LNCAP (cell line): ENCODE data around the gene C16orf96.
A peak's percentile ranks its signal among the peaks of the same experiment; 100 is the strongest.

Experiments
- TF ChIP-seq, protein P1 (sequence below): fragments of 450-650 bp; IDR thresholded peaks from 2 replicates; pipeline ENCODE4 v1.5.1; 2017; ENCODE audit warnings: mild to moderate bottlenecking

Gene C16orf96

DNA sequence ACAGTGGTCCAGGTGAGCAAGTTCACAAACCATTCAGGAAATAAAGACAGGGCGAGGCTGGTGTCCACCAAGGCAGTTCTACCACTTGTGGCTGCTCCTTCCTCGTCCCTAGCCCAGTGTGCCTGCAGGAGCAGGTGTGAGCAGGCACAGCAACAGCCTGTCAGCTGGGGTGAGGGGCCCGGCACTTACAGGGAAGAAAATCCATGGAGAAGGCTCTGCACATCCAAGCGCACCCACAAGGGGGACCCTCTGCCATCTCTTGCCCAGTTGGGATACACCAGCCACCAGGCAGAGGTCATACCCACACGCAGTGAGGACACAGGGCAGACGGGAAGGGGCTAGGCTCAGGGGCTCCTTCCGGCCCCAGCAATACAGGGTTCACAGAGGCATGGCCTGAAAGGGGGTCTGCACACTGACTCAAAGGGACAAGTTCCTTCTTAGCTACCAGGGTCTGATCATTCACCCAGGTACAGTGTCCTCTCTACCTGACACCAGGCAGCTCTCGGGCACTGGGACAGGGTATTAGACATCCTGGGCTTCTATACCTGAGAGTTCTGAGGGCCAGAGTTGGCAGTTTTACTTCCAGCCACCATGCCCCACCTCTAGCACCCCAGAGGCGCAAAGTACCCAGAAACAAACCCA is 44.6 kb upstream of the C16orf96 start:
- TF ChIP-seq, protein P1, sequence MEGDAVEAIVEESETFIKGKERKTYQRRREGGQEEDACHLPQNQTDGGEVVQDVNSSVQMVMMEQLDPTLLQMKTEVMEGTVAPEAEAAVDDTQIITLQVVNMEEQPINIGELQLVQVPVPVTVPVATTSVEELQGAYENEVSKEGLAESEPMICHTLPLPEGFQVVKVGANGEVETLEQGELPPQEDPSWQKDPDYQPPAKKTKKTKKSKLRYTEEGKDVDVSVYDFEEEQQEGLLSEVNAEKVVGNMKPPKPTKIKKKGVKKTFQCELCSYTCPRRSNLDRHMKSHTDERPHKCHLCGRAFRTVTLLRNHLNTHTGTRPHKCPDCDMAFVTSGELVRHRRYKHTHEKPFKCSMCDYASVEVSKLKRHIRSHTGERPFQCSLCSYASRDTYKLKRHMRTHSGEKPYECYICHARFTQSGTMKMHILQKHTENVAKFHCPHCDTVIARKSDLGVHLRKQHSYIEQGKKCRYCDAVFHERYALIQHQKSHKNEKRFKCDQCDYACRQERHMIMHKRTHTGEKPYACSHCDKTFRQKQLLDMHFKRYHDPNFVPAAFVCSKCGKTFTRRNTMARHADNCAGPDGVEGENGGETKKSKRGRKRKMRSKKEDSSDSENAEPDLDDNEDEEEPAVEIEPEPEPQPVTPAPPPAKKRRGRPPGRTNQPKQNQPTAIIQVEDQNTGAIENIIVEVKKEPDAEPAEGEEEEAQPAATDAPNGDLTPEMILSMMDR, result peak; percentile 43; the same call in 1 of the 2 replicates

GRCh38 chr16:4512473-4512872 is 43.7 kb upstream of the C16orf96 start:
- TF ChIP-seq, protein P1, result no peak

DNA sequence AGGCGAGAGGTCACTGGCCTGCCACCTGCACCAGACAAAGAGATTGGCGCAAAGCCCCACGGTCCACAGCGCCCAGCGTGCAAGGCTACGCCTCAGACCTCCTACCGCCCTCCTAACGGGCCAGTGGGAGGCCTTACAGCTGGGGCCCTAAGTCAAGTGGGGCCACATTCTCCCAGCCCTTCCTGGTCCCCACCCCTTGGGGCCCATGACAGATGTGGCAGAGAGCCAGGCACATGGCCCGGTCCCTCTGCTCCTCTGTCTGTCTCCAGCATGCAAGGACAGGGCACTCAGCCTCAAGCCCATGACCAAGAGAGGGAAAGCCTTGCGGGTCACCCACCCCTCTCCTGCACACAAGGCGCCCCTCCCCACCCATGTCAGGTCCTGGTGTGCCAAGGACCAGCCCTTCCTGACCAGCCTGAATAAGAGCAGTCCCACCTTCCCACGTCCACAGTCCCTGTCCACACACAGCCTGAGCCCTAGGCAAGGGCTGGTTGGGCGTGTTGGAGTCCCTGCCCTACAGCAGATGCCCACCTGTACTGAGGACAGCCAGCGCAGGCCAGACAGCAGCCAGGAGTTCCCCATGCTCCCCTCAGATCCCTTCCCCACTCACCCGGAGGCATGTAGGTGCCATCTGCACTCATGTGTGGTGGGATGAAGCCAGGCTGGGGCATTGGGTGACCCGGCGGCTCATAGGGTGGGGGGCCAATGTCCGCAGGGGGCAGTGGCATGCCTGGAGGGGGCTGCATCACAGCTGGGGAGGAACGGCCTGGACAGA is 42.9 kb upstream of the C16orf96 start:
- TF ChIP-seq, protein P1, result no peak

DNA sequence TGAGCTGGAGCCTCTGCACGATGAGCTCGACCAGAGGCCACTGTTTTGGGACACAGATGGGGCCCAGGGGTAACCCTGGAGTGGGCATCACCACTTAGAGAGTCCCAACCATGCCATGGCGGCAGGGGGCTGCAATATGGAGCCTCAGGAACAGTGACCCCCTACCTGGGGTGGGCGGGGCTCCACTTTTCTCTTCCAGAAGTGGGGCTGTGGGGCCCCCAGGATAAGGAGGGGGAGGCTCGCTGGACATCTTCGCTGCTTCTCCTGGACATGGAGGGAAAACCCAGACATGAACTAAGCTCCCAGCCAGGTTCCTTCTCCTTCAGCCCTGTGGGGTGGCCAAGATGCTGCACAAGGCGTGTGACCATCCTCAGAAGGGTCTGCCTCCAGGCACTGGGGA is 42.3 kb upstream of the C16orf96 start:
- TF ChIP-seq, protein P1, result no peak

- TF ChIP-seq, protein P1, result no peak
These were observed 41.5 kb upstream of the C16orf96 start for GRCh38 chr16:4514606-4515005.

DNA sequence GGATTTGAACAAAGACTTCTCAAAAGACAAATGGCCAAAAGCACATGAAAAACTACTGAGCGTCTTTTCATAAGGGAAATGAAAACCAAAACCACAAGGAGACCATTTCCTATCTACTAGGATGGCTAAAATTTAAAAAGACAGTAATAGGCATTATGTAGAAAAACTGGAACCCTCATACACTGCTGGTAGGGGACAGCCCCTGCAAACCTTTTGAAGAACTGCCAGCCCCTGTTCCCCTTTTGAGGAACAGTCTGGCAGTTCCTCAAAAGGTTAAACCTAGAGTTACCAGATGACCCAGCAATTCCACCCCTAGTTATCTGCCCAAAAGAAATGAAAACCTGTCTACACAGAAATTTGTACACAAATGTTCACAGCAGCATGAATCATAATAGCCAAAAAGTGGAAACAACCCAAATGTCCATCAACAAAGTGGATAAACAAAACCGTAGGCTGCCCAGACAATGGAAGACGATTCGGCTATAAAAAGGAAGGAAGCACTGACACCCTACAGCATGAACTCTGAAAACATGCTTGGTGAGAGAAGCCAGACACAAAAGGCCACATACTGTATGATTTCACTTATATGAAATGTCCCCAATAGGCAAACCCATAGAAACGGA is 40.4 kb upstream of the C16orf96 start:
- TF ChIP-seq, protein P1, result no peak

DNA sequence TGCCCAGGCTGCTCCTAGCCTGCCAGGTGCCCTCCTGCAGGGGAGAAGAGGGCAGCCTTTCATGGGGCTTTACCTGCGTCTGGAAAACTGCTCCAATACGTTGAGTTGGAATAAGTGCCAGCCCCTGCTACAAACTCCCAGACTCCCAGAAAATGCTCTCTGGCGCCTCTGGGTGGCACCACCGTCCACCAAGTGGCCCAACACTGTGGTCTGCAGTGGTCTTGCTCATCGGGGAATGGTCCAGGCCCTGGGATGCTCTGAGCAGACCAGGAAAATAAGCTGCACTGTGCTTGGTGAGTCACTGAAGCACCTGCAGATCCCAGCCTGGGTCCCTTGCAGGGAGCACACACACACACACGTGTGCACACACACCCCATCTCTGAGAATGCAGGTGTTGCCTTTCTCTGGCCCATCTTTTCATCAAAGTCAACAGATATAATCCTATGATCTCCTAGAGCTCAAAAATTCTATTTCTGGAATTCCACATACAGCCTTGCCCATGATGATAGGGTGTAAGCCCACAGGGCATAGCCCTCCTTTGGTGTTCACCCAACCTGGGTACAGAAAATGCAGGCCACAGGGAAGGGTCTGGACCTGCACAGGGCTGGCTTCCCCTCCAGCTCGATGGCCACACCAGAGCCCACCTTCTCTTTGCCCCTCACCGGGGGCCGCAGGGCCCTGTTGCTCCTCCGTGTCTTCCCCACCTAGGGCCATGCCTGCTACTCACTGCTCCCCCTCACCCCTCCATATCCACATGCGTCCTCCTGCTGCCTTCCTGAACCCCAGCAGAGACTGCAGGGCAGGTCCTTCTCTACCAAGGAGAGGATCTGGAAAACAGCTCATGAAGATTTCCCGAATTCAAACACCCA is 38.1 kb upstream of the C16orf96 start:
- TF ChIP-seq, protein P1, result peak; percentile 34; the same call in 1 of the 2 replicates
